K562 (cell line): ENCODE results near the gene COL15A1. TPM values are rescaled to one million over a fixed set of nuclear protein-coding genes. Genes with fewer than 3 reads are reported as not detected.

ENCODE experiments used
- ELK1 ChIP-seq: sonication (generic); formaldehyde crosslinking; IDR thresholded peaks from 2 replicates; pipeline ENCODE4 v1.8.1; 2022; ENCODE audit warnings: missing genetic modification reagents
- ESRRA ChIP-seq: fragments of 450-650 bp; IDR thresholded peaks from 2 replicates; pipeline ENCODE4 v1.6.1; 2014; ENCODE audit warnings: low read depth, mild to moderate bottlenecking, moderate library complexity, borderline replicate concordance
- HMBOX1 ChIP-seq: sonication (generic); IDR thresholded peaks from 2 replicates; pipeline ENCODE4 v1.6.1; 2016
- SP1 ChIP-seq: sonication (generic); formaldehyde crosslinking; IDR thresholded peaks from 2 replicates; pipeline ENCODE4 v1.8.1; 2022; ENCODE audit warnings: mild to moderate bottlenecking, missing genetic modification reagents
- SRSF9 ChIP-seq: fragments of 200-400 bp; formaldehyde crosslinking; IDR thresholded peaks from 2 replicates; pipeline ENCODE4 v1.6.1; 2017; ENCODE audit warnings: low read depth, low read length, borderline replicate concordance
- ZNF175 ChIP-seq: fragments of 200-800 bp; sonication (Bioruptor generic); IDR thresholded peaks from 2 replicates; pipeline ENCODE4 v1.6.1; 2016; ENCODE audit warnings: low read depth, mild to moderate bottlenecking, missing genetic modification characterization, missing compliant biosample characterization
- ZNF398 ChIP-seq: fragments of 250-450 bp; sonication (Bioruptor Pico); IDR thresholded peaks from 2 replicates; pipeline ENCODE4 v1.8.0; 2021; ENCODE audit warnings: moderate library complexity, mild to moderate bottlenecking, inconsistent platforms
- ZZZ3 ChIP-seq: fragments of 450-650 bp; IDR thresholded peaks from 2 replicates; pipeline ENCODE4 v1.6.1; 2016; ENCODE audit warnings: antibody characterized with exemption, mild to moderate bottlenecking, moderate library complexity
- polyA plus RNA-seq, 8 experiments: library from polyadenylated mRNA; depleted of rRNA in 4 of 8; stranded (reverse) in 5 of 8; unstranded in 3 of 8; fragments of >200 nt; fragmentation: Nextera tagmentation in 2 of 8; fragmentation: Illumina TruSeq in 1 of 8; extraction: Ambion mirVana in 2 of 8; extraction: Trizol in 1 of 8; gene quantifications; 2 replicates each; pipeline versions ENCODE4 v1.2.1 to v1.2.3, GENCODE V29; 2011 to 2014; ENCODE audit warnings: inconsistent platforms in 1 of 8, missing spikeins in 1 of 8
- total RNA-seq, 7 experiments: library from RNA; depleted of rRNA in 6 of 7; stranded (reverse); fragments of >200 nt in 6 of 7; fragmentation: Illumina TruSeq in 2 of 7; extraction: Trizol in 2 of 7; gene quantifications; 2 replicates each; pipeline versions ENCODE4 v1.2.1 to v1.2.3, GENCODE V29; 2011 to 2021; ENCODE audit warnings: low replicate concordance in 1 of 7
- TF ChIP-seq, protein P1 (sequence below): fragments of 450-650 bp; IDR thresholded peaks from 2 replicates; pipeline ENCODE4 v1.6.1; 2016; ENCODE audit warnings: low read depth
- TF ChIP-seq, protein P2 (sequence below): fragments of 450-650 bp; IDR thresholded peaks from 2 replicates; pipeline ENCODE4 v1.6.1; 2016; ENCODE audit warnings: mild to moderate bottlenecking

COL15A1 gene
- total and polyA plus RNA-seq, 9 of the 15 experiments (the other 6 are each of a cell fraction or from before 2014, with no cell fraction given) = 0.46 to 5.1 (median 2.6) TPM

- TF ChIP-seq, protein P1, sequence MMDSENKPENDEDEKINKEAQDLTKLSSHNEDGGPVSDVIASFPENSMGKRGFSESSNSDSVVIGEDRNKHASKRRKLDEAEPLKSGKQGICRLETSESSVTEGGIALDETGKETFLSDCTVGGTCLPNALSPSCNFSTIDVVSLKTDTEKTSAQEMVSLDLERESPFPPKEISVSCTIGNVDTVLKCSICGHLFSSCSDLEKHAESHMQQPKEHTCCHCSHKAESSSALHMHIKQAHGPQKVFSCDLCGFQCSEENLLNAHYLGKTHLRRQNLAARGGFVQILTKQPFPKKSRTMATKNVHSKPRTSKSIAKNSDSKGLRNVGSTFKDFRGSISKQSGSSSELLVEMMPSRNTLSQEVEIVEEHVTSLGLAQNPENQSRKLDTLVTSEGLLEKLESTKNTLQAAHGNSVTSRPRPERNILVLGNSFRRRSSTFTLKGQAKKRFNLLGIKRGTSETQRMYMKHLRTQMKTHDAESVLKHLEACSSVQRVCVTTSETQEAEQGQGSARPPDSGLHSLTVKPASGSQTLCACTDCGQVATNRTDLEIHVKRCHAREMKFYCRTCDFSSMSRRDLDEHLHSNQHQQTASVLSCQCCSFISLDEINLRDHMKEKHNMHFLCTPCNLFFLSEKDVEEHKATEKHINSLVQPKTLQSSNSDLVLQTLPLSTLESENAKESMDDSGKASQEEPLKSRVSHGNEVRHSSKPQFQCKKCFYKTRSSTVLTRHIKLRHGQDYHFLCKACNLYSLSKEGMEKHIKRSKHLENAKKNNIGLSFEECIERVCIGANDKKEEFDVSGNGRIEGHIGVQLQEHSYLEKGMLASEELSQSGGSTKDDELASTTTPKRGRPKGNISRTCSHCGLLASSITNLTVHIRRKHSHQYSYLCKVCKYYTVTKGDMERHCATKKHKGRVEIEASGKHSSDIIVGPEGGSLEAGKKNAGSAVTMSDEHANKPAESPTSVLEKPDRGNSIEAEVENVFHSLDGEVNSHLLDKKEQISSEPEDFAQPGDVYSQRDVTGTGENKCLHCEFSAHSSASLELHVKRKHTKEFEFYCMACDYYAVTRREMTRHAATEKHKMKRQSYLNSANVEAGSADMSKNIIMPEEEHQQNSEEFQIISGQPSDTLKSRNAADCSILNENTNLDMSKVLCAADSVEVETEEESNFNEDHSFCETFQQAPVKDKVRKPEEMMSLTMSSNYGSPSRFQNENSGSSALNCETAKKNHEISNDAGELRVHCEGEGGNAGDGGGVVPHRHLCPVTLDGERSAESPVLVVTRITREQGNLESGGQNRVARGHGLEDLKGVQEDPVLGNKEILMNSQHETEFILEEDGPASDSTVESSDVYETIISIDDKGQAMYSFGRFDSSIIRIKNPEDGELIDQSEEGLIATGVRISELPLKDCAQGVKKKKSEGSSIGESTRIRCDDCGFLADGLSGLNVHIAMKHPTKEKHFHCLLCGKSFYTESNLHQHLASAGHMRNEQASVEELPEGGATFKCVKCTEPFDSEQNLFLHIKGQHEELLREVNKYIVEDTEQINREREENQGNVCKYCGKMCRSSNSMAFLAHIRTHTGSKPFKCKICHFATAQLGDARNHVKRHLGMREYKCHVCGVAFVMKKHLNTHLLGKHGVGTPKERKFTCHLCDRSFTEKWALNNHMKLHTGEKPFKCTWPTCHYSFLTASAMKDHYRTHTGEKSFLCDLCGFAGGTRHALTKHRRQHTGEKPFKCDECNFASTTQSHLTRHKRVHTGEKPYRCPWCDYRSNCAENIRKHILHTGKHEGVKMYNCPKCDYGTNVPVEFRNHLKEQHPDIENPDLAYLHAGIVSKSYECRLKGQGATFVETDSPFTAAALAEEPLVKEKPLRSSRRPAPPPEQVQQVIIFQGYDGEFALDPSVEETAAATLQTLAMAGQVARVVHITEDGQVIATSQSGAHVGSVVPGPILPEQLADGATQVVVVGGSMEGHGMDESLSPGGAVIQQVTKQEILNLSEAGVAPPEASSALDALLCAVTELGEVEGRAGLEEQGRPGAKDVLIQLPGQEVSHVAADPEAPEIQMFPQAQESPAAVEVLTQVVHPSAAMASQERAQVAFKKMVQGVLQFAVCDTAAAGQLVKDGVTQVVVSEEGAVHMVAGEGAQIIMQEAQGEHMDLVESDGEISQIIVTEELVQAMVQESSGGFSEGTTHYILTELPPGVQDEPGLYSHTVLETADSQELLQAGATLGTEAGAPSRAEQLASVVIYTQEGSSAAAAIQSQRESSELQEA = no peak
- TF ChIP-seq ELK1 (no peak), HMBOX1 (peak; percentile 90), SRSF9 (no peak), ZZZ3 (no peak), SP1 (CRISPR knock-in tag) (no peak), ZNF398 (CRISPR knock-in tag) (no peak), ZNF175 (CRISPR knock-in tag) (peak; percentile 36; the same call in 1 of the 2 replicates), ESRRA (no peak)
- TF ChIP-seq, protein P2, sequence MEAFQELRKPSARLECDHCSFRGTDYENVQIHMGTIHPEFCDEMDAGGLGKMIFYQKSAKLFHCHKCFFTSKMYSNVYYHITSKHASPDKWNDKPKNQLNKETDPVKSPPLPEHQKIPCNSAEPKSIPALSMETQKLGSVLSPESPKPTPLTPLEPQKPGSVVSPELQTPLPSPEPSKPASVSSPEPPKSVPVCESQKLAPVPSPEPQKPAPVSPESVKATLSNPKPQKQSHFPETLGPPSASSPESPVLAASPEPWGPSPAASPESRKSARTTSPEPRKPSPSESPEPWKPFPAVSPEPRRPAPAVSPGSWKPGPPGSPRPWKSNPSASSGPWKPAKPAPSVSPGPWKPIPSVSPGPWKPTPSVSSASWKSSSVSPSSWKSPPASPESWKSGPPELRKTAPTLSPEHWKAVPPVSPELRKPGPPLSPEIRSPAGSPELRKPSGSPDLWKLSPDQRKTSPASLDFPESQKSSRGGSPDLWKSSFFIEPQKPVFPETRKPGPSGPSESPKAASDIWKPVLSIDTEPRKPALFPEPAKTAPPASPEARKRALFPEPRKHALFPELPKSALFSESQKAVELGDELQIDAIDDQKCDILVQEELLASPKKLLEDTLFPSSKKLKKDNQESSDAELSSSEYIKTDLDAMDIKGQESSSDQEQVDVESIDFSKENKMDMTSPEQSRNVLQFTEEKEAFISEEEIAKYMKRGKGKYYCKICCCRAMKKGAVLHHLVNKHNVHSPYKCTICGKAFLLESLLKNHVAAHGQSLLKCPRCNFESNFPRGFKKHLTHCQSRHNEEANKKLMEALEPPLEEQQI = no peak
Observed at GRCh38 chr9:99075246-99075912, 131.7 kb downstream of the COL15A1 start (continued).
